Activated naive CD8-positive, alpha-beta T cell treated with anti-CD3 and anti-CD28 coated beads, Interleukin-2, amount 50 U/mL, for 16 hours (primary cell): ENCODE data around the gene MRPL24.
"Not testable (repeated sequence)": the region's sequence is repeated elsewhere in the genome, so short reads cannot be mapped to it uniquely, and the experiment has no call there.

Experiments used
- DNase-seq: peaks from one replicate; pipeline ENCODE4 v3.0.0-alpha.2; 2020; ENCODE audit warnings: low read depth, low spot score

The MRPL24 gene

DNA sequence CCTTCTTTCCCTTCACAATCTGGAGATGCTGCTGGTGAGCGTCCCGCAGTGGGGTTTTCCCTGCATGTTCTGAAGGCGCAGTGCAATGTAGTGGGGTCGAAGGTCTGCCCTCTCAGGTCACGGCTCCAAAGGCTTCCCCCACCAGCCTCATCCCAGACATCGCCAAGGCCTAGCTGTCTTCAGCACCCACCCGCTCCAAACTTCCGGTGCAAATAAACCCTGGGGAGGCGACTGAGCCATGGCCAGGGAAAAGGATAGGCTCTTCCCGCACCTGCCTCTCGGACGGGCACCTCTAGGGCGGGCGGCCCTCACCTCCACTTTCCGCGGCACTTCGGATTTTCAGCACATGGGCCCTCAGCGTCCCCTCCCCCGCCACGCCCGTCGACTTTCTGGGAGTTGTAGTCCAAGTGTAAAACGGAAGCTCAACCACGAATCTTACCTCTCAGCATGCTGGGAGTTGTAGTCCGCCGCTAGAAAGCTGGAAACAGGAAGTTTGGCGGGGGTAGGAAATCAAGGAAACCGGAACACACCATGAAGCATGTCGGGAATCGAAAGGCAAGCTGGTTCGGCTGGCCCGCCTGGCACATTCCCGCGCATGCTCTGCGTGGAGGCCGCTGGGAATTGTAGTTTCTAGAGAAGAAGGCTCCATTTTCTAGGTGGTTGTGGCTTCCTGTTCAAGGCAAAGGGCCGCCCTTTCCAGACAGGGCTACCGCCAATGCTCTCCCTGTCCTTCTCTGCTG lies at the start of gene MRPL24:
TSS of gene MRPL24 (minus strand) at position 348 of the 740 bp plus-strand sequence. CDS start 2,384 bp downstream, outside the sequence.
- DNase-seq: peak; percentile 96

DNA sequence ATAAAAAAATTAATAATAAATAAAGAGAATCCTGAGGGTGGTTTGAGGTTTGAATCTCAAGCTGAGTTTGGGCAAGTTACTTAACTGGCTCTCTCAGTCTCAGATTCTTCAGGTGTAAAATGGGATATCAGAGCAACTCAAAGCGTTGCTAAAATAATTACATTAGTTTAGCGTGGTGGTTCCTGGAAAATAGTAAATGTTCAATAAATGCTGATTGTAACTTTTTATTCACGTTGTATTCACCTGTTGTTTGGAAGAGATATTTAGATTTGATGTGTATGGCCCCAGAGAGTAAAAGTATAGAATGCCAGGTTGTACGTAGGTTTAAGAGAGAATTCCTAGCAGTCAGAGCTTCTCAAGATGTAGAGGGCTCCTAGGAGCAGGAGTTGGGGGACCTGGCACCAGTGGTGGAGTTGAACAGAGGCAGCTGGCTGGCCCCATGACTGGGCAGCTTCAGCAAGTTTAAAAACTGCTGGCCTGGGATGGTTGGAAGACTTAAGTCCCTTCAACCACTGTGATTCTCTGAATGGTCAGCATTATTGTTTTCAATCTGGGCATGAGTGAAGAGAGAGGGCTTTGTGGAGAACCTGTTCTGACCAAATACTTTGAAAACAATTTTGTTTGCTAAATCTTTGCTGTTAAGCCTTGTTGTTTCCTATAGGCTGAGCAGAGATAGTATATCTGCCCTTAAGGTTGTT lies 48.9 kb upstream of the MRPL24 start:
- DNase-seq: no peak

GRCh38 chr1:156788136-156788535 lies 47.2 kb upstream of the MRPL24 start:
- no peak for DNase-seq

DNA sequence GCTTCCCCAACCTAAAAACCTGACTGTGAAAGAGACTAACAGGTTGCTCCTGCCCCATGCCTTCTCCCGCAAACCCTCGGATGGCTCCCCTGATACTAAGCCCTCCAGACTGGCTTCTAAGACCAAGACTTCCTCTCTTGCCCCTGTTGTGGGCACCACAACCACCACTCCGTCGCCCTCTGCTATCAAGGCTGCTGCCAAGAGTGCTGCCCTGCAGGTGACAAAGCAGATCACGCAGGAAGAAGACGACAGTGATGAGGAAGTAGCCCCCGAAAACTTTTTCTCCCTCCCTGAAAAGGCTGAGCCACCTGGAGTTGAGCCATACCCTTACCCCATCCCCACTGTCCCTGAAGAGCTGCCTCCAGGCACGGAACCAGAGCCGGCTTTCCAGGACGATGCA lies 45.8 kb upstream of the MRPL24 start:
- no peak for DNase-seq

GRCh38 chr1:156785458-156785857 lies 44.6 kb upstream of the MRPL24 start:
- no peak for DNase-seq

GRCh38 chr1:156781585-156782186 lies 40.8 kb upstream of the MRPL24 start:
- DNase-seq: no peak

GRCh38 chr1:156777573-156777972 lies 36.7 kb upstream of the MRPL24 start:
- no peak for DNase-seq

GRCh38 chr1:156776942-156777341 lies 36.1 kb upstream of the MRPL24 start:
- no peak for DNase-seq

GRCh38 chr1:156775799-156776198 lies 34.9 kb upstream of the MRPL24 start:
- DNase-seq: no peak

GRCh38 chr1:156773607-156774006 lies 32.7 kb upstream of the MRPL24 start:
- no peak for DNase-seq

GRCh38 chr1:156772728-156773497 lies 32.0 kb upstream of the MRPL24 start:
- DNase-seq: no peak

- DNase-seq: no peak
Observed at GRCh38 chr1:156772222-156772621, 31.3 kb upstream of the MRPL24 start.

- no peak for DNase-seq
Observed at GRCh38 chr1:156768610-156769295, 27.9 kb upstream of the MRPL24 start.

DNA sequence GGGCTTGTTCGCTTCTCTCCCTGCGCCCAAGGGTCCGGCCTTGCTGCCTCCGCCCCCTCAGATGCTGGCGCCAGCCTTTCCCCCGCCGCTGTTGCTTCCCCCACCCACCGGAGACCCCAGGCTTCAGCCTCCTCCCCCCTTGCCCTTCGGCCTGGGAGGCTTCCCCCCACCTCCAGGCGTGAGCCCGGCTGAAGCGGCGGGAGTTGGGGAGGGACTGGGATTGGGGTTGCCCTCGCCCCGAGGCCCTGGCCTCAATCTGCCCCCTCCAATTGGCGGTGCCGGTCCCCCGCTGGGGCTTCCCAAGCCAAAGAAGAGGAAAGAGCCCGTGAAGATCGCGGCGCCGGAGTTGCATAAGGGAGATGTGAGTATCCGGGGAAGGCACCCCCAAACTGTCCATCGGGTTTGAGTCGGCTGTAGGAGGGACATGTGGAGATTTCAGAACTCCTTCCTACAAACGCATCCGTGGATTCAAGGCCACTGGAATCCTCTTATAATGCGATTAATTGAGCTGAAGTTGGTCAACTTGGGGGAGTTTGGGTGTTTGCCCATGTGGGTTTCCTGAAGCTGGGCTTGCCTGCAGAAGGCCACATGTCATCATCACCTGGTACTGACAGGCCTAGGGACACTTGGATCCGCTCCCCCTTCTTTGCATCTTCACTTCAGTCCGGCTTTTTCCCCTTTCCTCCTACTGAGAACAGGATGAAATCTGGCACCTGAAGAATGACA lies 27.2 kb upstream of the MRPL24 start:
- peak; percentile 12 for DNase-seq

DNA sequence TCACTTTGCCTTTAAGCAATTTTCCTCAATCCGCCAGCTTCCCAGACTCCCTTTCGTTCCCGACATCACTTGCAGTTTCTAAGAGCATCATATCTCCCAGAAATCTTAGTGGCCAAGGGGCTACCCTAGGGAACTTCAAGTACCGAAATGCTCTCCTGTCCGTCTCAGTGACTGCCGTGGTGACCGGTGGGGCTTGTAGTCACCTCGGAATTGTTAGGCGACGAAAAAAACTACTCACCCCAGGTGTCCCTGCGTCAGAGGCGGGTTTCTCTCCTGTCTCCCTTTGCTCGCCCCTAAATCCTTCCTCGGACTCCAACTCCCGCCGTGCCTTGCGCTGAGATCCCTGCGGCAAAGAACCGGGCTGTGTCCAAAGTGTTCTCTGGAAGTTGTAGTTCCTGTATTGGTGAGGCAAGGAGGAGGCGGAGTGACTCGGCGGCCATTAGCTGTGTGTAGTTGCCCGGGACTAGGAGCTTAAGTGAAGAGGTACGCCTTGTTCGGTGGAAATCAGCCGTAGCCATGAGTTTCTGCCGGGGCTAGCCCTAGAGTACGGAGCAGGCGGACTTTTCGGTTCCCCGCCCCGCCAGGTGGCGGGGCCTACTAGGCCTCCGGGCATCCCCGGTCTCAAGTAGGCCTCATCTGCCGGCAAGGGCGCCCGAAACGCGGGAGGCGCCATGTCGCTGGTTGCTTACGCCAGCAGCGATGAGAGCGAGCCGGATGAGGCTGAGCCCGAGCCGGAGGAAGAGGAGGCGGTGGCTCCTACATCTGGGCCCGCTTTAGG lies 26.4 kb upstream of the MRPL24 start, which contains the start of gene PRCC:
TSS of gene PRCC (plus strand) at position 435 of the 778 bp plus-strand sequence. CDS start at position 672, 237 bp downstream.
- peak; percentile 93 for DNase-seq

- no peak for DNase-seq
Observed at GRCh38 chr1:156766298-156767100, 25.6 kb upstream of the MRPL24 start.

DNA sequence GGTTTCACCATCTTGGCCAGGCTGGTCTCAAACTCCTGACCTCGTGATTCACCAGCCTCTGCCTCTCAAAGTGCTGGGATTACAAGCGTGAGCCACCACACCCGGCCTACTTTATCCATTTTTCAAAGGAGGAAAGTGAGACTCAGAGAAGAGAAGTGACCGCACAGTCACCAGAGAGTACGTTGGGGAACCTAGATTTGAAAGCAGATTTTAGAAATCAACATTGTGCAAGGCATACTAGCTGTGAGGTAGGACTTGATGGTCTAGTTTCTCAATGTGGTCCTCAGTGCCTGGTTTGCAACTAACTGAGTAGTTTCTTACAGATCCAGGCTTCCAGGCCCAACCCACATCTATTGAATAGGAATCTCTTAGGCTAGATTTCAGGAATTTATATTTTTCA lies 24.8 kb upstream of the MRPL24 start:
- DNase-seq: no peak

- DNase-seq: not testable (repeated sequence)
Observed at GRCh38 chr1:156765136-156765535, 24.2 kb upstream of the MRPL24 start.

DNA sequence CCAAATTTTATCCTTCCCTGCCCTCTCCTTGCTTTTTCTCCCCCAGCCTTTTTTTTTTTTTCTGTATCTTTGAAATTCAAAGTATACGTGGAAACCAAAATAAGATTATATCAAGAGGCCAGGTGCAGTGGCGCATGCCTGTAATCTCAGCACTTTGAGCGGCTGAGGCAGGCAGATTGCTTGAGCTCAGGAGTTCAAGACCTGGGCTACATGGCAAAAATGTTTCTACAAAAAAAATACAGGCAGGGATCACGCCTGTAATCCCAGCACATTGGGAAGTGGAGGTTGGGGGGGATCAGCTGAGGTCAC lies 19.9 kb upstream of the MRPL24 start:
- DNase-seq: no peak
